ENCODE data around the gene NET1.

NET1 gene

DNA sequence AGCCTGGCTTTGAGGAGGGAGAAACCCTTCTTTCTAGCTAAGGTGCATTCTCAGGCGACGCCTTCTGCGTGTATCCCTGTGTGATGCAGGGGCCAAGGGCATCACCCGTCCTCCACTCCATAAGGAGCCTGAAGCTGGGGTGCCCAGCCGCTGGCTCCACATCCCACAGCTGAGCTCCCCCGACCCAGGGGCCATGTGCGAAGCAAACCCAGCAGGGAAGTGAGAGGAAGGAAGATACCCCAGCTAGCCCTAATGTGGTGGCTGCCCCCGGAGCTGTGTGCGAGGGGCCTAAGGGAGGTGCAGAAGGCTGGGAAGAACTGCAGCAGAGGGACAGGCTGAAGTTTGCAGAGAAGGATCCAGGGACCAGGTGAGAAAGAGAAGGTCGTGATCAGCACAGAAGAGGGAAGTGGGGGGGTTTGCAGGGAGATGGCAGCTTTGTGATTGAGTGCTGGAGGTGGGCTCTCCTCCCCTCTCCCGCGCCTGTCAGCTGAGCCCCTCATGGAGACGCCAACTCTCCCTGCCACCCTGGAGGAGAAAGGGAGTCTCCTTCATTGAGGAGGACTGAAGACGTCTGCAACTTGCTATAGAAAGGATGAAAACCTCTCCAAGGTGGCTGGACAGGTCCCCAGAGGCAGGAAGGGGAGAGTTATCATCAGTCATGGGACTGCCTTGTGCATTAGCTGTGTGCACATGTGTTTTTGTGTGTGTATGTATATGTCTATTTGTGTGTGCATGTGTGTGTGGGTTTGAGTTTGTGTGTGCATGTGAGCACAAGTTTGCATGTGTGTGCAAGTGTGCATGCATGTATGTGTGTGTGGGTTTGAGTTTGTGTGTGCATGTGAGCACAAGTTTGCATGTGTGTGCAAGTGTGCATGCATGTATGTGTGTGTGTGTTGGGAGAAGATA lies 90.5 kb downstream of the NET1 start:
- FAIRE-seq: no peak

DNA sequence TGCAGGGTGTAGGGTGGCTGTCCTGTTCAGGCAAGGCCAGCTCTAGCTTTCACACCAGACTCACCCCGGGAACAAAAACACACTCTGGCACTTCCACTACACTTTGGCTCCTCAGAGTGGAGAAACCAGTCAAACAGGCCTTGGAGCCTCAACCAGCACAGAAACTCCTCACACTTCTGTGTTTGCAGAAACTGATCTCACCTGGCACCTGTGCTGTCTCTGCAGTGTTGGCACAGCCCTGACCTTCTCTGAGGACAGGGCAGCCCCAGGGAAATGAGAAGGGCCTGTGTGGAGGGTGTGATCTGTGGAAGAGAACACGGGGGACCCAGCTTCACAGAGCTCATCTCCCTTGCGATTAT lies 91.1 kb downstream of the NET1 start:
- FAIRE-seq: no peak

DNA sequence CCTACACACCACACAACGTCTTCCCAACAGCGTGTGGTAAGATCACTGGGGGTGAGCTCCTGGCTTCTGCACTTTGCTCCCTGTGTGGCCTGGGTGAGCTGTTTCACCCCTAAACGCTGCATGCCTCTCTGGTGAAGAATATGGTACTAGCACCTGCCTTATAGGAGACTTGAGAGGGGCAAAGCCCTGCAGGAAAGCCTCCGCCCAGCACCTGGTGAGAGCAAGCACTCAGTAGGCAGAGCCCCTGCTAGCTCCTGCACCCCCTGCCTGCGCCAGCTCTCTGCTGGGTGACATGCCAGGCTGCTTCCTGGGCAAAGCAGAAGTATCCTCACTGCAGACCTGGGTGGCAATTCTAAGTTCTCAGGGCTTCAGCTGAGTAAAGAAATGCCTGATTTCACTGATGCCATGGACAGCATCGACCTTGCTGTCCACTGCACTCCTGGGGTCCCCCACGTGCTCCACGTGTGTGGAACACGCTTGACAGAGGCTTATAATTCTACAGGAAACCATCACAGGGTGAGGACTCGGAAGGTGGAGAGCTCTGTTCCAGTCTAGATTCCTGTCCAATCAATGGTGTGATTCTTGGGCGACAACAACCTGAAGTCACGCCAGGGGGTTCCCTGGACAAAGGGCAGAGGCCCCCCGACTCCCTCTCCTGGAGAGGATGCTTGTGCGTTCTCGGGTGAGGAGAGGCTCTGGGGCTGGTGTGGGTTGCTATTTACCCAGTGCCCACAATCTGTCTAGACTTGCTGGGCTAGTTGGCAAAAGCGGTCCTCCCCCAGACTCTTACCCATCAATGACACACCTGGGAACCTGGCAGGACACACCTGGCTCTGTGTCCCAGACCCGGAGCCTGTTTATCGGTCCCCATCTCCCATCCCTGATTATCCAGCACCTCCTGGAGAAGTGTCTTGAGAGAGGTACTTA lies 92.1 kb downstream of the NET1 start:
- FAIRE-seq: no peak

DNA sequence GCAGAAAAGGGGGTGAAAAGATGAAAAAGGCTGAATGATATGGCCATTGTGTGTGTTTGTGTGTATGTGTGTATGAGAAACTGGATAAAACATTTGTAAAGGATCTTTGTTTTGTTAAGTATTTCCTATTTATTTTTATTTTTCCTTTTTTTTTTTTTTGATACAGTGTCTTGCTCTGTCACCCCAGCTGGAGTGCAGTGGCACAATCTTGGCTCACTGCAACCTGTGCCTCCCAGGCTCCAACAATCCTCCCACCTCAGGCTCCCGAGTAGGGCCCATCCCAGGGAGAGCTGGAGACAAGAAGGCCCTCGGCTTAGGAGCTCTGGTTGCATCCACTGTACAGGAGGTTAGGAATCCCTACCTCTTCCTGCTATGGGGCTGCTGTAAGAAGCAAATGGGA lies 93.9 kb downstream of the NET1 start:
- FAIRE-seq: no peak

DNA sequence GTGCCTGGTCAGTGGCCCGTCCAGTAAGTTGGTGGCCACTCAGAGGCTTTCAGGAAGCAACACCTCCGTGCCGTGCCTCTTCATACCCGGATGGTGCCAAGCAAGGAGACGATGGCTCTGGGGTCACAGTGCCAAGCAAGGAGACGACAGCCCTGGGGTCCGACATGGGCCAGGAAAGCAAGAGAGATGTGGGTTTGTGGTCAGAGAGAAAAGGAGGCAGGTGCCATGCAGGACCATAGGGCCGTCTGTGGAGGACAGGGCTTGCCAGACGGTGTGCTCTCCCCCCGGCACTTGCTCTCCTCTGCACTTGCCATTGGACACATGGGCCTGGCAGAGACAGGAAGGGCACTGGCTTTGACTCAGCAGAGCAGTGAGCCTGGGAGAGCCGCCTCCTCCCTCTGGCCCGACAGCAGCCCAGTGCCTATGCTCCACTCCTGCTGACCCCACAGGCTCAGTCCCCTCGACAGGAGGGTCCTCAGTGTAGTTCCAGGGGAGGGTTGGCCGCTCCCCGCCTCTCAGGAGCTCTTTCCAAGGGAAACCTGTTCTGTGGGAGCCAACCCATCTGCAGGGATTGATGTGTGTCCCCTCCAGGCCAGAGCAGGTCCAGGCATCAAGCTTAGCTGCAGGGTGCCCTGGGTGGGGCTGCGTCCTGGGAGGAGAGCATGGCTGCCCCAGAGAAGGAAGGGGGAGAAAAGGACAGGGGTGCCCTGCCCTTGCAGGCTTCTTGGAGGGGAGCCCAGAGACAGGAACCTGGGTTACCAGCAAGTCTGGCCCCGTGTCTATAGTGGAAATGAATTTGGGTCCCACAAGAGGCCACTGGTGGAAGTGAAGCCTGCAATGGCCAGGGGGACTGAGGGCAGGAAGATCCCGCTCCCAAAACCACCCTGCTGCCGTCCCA lies 94.6 kb downstream of the NET1 start:
- no peak for FAIRE-seq

DNA sequence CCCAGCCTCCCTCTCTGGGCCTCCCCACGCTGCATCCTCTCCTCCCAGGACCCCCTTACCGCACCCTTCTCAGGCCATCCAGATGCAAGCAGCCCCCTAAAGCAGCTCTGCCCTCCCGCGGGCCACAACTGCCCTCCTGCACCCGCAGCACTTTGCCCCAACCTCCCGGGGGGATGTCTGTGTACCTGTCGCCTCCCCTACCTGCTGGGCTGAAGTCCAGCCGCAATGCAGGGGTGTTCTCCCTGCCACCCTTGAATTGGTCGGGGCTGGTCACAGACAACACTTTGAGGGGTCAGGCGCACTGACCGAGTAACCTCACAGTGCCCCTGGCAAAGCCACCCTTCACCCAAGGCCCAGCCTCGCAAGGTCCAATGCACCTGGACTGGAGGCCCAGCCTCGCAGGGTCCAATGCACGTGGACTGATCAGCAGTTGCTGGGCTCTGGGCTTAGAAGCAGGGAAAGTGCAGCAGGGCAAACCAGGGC lies 95.3 kb downstream of the NET1 start:
- no peak for FAIRE-seq

DNA sequence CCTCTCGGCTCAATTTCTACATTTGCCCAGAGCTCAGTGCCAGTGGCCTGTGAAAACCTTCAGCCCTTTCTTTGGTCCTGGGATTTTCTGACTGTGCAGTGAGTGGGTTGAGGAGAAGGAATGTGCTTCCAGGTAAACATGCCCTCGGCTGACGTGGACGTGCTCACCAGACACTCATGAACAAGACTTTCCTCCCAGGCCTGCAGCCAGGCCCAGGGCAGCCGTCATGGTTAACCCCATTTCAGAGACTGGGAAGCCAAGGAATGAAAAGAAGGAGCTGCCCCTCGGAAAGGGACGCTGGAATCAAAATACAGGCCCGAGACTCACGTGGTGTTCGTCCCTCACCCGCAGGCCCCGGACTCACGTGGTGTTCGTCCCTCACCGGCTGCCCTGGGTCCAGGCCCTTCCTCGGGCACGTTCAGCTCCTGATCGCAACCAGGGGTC lies 95.8 kb downstream of the NET1 start:
- no peak for FAIRE-seq
